Pons (tissue), 1 donor: ENCODE data around the gene CHAT.
"Not testable (repeated sequence)": the region's sequence is repeated elsewhere in the genome, so short reads cannot be mapped to it uniquely, and the experiment has no call there.

Experiments used
- DNase-seq: peaks from one replicate; pipeline ENCODE4 v3.0.0-alpha.2; 2016; ENCODE audit warnings: low spot score

The CHAT gene

GRCh38 chr10:49653273-49653929 is 39.6 kb downstream of the CHAT start:
- no peak for DNase-seq

- DNase-seq: no peak
Observed at GRCh38 chr10:49654036-49654693, 40.3 kb downstream of the CHAT start.

GRCh38 chr10:49655099-49655498 is 41.3 kb downstream of the CHAT start:
- no peak for DNase-seq

- no peak for DNase-seq
Observed at GRCh38 chr10:49656845-49657493, 43.1 kb downstream of the CHAT start.

GRCh38 chr10:49657606-49658005 is 43.8 kb downstream of the CHAT start:
- DNase-seq: no peak

GRCh38 chr10:49661140-49661856 is 47.5 kb downstream of the CHAT start:
- no peak for DNase-seq

- DNase-seq: no peak
Observed at GRCh38 chr10:49662169-49662830, 48.5 kb downstream of the CHAT start.

GRCh38 chr10:49663596-49663995 is 49.8 kb downstream of the CHAT start:
- DNase-seq: no peak

- DNase-seq: no peak
Observed at GRCh38 chr10:49664006-49664841, 50.4 kb downstream of the CHAT start.

GRCh38 chr10:49664842-49665355 is 51.1 kb downstream of the CHAT start:
- DNase-seq: no peak

- no peak for DNase-seq
Observed at GRCh38 chr10:49666054-49666615, 52.3 kb downstream of the CHAT start.

- DNase-seq: no peak
Observed at GRCh38 chr10:49666685-49667084, 52.8 kb downstream of the CHAT start.

GRCh38 chr10:49667991-49668390 is 54.2 kb downstream of the CHAT start:
- DNase-seq: no peak

GRCh38 chr10:49668684-49669083 is 54.8 kb downstream of the CHAT start:
- DNase-seq: no peak

GRCh38 chr10:49678827-49679479 is 65.1 kb downstream of the CHAT start:
- no peak for DNase-seq

GRCh38 chr10:49679480-49679893 is 65.7 kb downstream of the CHAT start, which contains the start of gene C10orf53:
Gene C10orf53, plus strand, starts transcription at chr10:49679651. Its CDS starts 47 bp downstream, at chr10:49679698.
- peak; percentile 11 for DNase-seq

GRCh38 chr10:49682449-49682848 is 68.6 kb downstream of the CHAT start:
- not testable (repeated sequence) for DNase-seq

- no peak for DNase-seq
Observed at GRCh38 chr10:49682879-49683278, 69.0 kb downstream of the CHAT start.

GRCh38 chr10:49686651-49687050 is 72.8 kb downstream of the CHAT start:
- DNase-seq: no peak

- no peak for DNase-seq
Observed at GRCh38 chr10:49688261-49688846, 74.5 kb downstream of the CHAT start.
